HG03565 (cell line): ENCODE measurements around the gene PROX2.
A peak's percentile ranks its signal among the peaks of the same experiment; 100 is the strongest.

Experiments
- ATAC-seq: cut with Tn5 transposase; IDR thresholded peaks from one replicate; pipeline ENCODE4 v1.9.1; 2021; ENCODE audit warnings: mild to moderate bottlenecking, moderate library complexity; ENCODE audit not compliant: unreplicated experiment

The PROX2 gene

GRCh38 chr14:74846968-74847665 lies 28.8 kb downstream of the PROX2 start:
- no peak for ATAC-seq

GRCh38 chr14:74846168-74846567 lies 29.8 kb downstream of the PROX2 start:
- ATAC-seq, result no peak

GRCh38 chr14:74843653-74844052 lies 32.3 kb downstream of the PROX2 start:
- no peak for ATAC-seq

- ATAC-seq, result peak; percentile 59
These were observed 34.4 kb downstream of the PROX2 start for GRCh38 chr14:74841230-74842207.

GRCh38 chr14:74840603-74841030 lies 35.3 kb downstream of the PROX2 start:
- ATAC-seq, result peak; percentile 34

- no peak for ATAC-seq
These were observed 37.8 kb downstream of the PROX2 start for GRCh38 chr14:74838166-74838565.

- ATAC-seq, result no peak
These were observed 39.5 kb downstream of the PROX2 start for GRCh38 chr14:74836251-74836960.

GRCh38 chr14:74835645-74836250 lies 40.2 kb downstream of the PROX2 start:
- no peak for ATAC-seq

GRCh38 chr14:74834692-74835392 lies 41.1 kb downstream of the PROX2 start:
- no peak for ATAC-seq

GRCh38 chr14:74832849-74833248 lies 43.1 kb downstream of the PROX2 start:
- no peak for ATAC-seq

- no peak for ATAC-seq
These were observed 46.7 kb downstream of the PROX2 start for GRCh38 chr14:74829251-74829650.

GRCh38 chr14:74826574-74826973 lies 49.4 kb downstream of the PROX2 start:
- ATAC-seq, result no peak
